ENCODE data around the gene RNF14. TPM values are rescaled to one million over a fixed set of nuclear protein-coding genes. Genes with fewer than 3 reads are reported as not detected.

Gene RNF14
- total RNA-seq, 1 experiment from 2014 or later, result 20.1 TPM

DNA sequence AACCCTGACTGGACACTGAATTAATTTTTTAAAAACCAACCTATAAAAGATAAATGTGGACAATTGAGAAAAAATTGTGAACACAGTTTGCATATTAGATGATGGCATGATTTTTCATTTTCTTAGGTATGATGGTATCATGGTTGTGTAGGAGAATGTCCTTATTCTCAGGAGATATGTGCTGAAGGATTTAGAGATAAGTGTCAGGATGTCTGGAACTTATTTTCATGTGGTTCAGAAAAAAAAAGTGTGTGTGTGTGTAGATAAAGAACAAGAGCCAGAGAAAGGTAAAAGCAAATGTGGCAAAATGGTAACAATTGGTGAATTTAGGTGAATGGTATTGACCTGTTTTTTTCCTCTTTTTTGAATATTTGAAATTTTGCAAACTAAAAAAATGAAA lies 39.9 kb downstream of the RNF14 start:
- Mint-ChIP-seq H3K9me3 (no peaks in the 10 kb centered on the region), H3K36me3 (ENCODE audit: insufficient read depth in 1 of 3, low read depth in 3 of 3) (peaks cover 12 to 65% (median 59%) of the 10 kb centered on the region in 3 experiments; a peak in 6 of 7 replicates), H3K4me3 (no peak overlapping the region), H3K27ac (no peak overlapping the region), H3K27me3 (ENCODE audit: low read depth) (no peaks in the 10 kb centered on the region), H3K4me1 (peaks cover 8 to 11% of the 10 kb centered on the region in 2 experiments)
- H3K18ac ChIP-seq (ENCODE audit: insufficient read length, low read depth, low read length), result no peak overlapping the region
- H3T11ph ChIP-seq (ENCODE audit: low read length), result no peak overlapping the region
- no peak overlapping the region for H3K27ac ChIP-seq (ENCODE audit: insufficient read length, low read depth, low read length)
- no peak overlapping the region for H2BK5ac ChIP-seq (ENCODE audit: insufficient read length, low read length)
- no peak overlapping the region for H3K56ac ChIP-seq (ENCODE audit: insufficient read length, low read depth, low read length)
- H3K9ac ChIP-seq (ENCODE audit: extremely low read depth, insufficient read length, low read length), result no peak overlapping the region
- no peak overlapping the region for H3K14ac ChIP-seq (ENCODE audit: insufficient read depth, low read length)
- no peaks in the 10 kb centered on the region for H3K27me3 ChIP-seq (ENCODE audit: insufficient read depth, low read length)
- H3K79me1 ChIP-seq (ENCODE audit: insufficient read depth, low read depth, low read length, poor library complexity, severe bottlenecking), result no peaks in the 10 kb centered on the region
- no peak overlapping the region for H4K8ac ChIP-seq (replicated peaks; ENCODE audit: insufficient read length, low read depth, low read length)
- no peak overlapping the region for H2AFZ ChIP-seq (ENCODE audit: low read length)
- H2BK12ac ChIP-seq (ENCODE audit: insufficient read length, low read depth, low read length), result no peak overlapping the region
- H4K20me1 ChIP-seq (ENCODE audit: control insufficient read depth, insufficient read depth, insufficient read length), result peaks cover 2% of the 10 kb centered on the region
- no peaks in the 10 kb centered on the region for H3K79me2 ChIP-seq (ENCODE audit: insufficient read depth, low read length)
- H2AK5ac ChIP-seq (ENCODE audit: insufficient read length, low read length), result no peak overlapping the region
- no peak overlapping the region for H4K5ac ChIP-seq (ENCODE audit: insufficient read length, low read depth, low read length)
- no peak overlapping the region for H3K23ac ChIP-seq (ENCODE audit: insufficient read length, low read depth, low read length)
- H2BK120ac ChIP-seq (ENCODE audit: low read depth, low read length, poor library complexity, severe bottlenecking), result no peak overlapping the region
- no peaks in the 10 kb centered on the region for H3K9me3 ChIP-seq (ENCODE audit: control insufficient read depth, low read depth, low read length)
- no peak overlapping the region for H2BK20ac ChIP-seq (ENCODE audit: low read depth, low read length, poor library complexity, severe bottlenecking)
- peaks cover 8% of the 10 kb centered on the region for H3K23me2 ChIP-seq (ENCODE audit: insufficient read length, low read depth, low read length, poor library complexity, severe bottlenecking)
- no peak overlapping the region for H3K4me2 ChIP-seq (ENCODE audit: insufficient read depth, insufficient read length, low read length)
- H3K4ac ChIP-seq (ENCODE audit: low read depth, low read length), result no peak overlapping the region
- no peak overlapping the region for H4K91ac ChIP-seq (ENCODE audit: insufficient read length, low read depth, low read length)
- no peak overlapping the region for H2BK15ac ChIP-seq (ENCODE audit: low read depth, low read length)
- TF ChIP-seq, protein P1, sequence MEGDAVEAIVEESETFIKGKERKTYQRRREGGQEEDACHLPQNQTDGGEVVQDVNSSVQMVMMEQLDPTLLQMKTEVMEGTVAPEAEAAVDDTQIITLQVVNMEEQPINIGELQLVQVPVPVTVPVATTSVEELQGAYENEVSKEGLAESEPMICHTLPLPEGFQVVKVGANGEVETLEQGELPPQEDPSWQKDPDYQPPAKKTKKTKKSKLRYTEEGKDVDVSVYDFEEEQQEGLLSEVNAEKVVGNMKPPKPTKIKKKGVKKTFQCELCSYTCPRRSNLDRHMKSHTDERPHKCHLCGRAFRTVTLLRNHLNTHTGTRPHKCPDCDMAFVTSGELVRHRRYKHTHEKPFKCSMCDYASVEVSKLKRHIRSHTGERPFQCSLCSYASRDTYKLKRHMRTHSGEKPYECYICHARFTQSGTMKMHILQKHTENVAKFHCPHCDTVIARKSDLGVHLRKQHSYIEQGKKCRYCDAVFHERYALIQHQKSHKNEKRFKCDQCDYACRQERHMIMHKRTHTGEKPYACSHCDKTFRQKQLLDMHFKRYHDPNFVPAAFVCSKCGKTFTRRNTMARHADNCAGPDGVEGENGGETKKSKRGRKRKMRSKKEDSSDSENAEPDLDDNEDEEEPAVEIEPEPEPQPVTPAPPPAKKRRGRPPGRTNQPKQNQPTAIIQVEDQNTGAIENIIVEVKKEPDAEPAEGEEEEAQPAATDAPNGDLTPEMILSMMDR (conservative IDR thresholded peaks at IDR 0.05), result no peak
- no peaks in the 10 kb centered on the region; the same call in 1 of the 2 replicates for H3K4me1 ChIP-seq (ENCODE audit: insufficient read depth, low read length)
- DNase-seq, result no peak
